IMR-90 (cell line): Measurements from ENCODE around the gene DAB1. TPM values are rescaled to one million over a fixed set of nuclear protein-coding genes. Genes with fewer than 3 reads are reported as not detected.

Source experiments
- ATAC-seq: fragments of 200-7000 bp; cut with Tn5 transposase; 2 replicates; pipeline ENCODE4 v1.9.1; 2020; ENCODE audit warnings: low read depth, mild to moderate bottlenecking, moderate library complexity
- BruUV-seq: library from RNA; stranded (reverse); fragments of 400-500 nt; replicated peaks from 2 replicates; lab custom pipeline; 2021; lab: Mats Ljungman, UMichigan
- CTCF ChIA-PET: fragments of 300-600 bp; formaldehyde crosslinking; extraction: SDS; loops from one replicate; lab custom pipeline; 2021; ENCODE audit warnings: antibody characterized with exemption; lab: Yijun Ruan, JAX
- POLR2A ChIA-PET: fragments of 300-600 bp; sonication (Branson Sonifier 250); formaldehyde crosslinking; loops from one replicate; lab custom pipeline; 2022; ENCODE audit warnings: antibody characterized with exemption; ENCODE audit not compliant: unreplicated experiment; lab: Charles Lee
- DNase-seq: peaks from one replicate; pipeline ENCODE4 v3.0.0; 2013
- H2AFZ ChIP-seq: replicated peaks from 2 replicates; pipeline ENCODE3; 2013; ENCODE audit warnings: low read length, mild to moderate bottlenecking; ENCODE audit not compliant: poor library complexity
- H2AK5ac ChIP-seq: 2 replicates; pipeline ENCODE4 v1.6.1; 2013; ENCODE audit warnings: low read depth, low read length, inconsistent platforms
- H2AK9ac ChIP-seq: replicated peaks from 2 replicates; pipeline ENCODE3; 2013; ENCODE audit warnings: mild to moderate bottlenecking, low read depth, low read length, moderate library complexity; ENCODE audit not compliant: poor library complexity
- H2BK120ac ChIP-seq: 2 replicates; pipeline ENCODE4 v1.6.1; 2013; ENCODE audit warnings: low read depth, low read length, inconsistent platforms
- H2BK15ac ChIP-seq: 3 replicates; pipeline ENCODE4 v1.6.1; 2013; ENCODE audit warnings: low read depth, low read length, inconsistent platforms
- H2BK20ac ChIP-seq: 2 replicates; pipeline ENCODE4 v1.6.1; 2013; ENCODE audit warnings: low read depth, mild to moderate bottlenecking, inconsistent platforms, low read length, moderate library complexity
- H2BK5ac ChIP-seq: 2 replicates; pipeline ENCODE4 v1.6.1; 2013; ENCODE audit warnings: mild to moderate bottlenecking, low read depth, low read length, inconsistent platforms; ENCODE audit not compliant: poor library complexity, severe bottlenecking
- H3K14ac ChIP-seq: replicated peaks from 2 replicates; pipeline ENCODE4 v1.6.1; 2013; ENCODE audit warnings: low read depth, low read length, inconsistent platforms
- H3K18ac ChIP-seq: 2 replicates; pipeline ENCODE4 v1.6.1; 2013; ENCODE audit warnings: low read depth, low read length, control low read depth
- H3K23ac ChIP-seq: 2 replicates; pipeline ENCODE4 v1.6.1; 2013; ENCODE audit warnings: low read depth, low read length, inconsistent platforms
- H3K27ac ChIP-seq: 2 replicates; pipeline ENCODE4 v1.5.1; 2013; ENCODE audit warnings: mild to moderate bottlenecking, control low read depth, low read length; ENCODE audit not compliant: insufficient read depth
- H3K27me3 ChIP-seq: 2 replicates; pipeline ENCODE4 v1.6.1; 2013; ENCODE audit warnings: low read length; ENCODE audit not compliant: control insufficient read depth, insufficient read depth
- H3K36me3 ChIP-seq: 2 replicates; pipeline ENCODE4 v1.6.1; 2013; ENCODE audit warnings: low read length, mixed read lengths; ENCODE audit not compliant: control insufficient read depth, insufficient read depth
- H3K4ac ChIP-seq: 2 replicates; pipeline ENCODE4 v1.6.1; 2013; ENCODE audit warnings: low read depth, low read length, inconsistent platforms
- H3K4me1 ChIP-seq: 2 replicates; pipeline ENCODE4 v1.6.1; 2013; ENCODE audit warnings: low read length, mixed read lengths; ENCODE audit not compliant: control insufficient read depth, insufficient read depth
- H3K4me2 ChIP-seq: 2 replicates; pipeline ENCODE4 v1.6.1; 2013; ENCODE audit warnings: low read depth, mild to moderate bottlenecking, control low read depth, low read length, moderate library complexity
- H3K4me3 ChIP-seq: 2 replicates; pipeline ENCODE4 v1.5.1; 2013; ENCODE audit warnings: low read depth, mild to moderate bottlenecking, control low read depth, low read length, moderate library complexity; ENCODE audit not compliant: insufficient read depth
- H3K56ac ChIP-seq: 2 replicates; pipeline ENCODE4 v1.6.1; 2013; ENCODE audit warnings: low read length, inconsistent platforms; ENCODE audit not compliant: insufficient read depth; ENCODE audit errors: extremely low read depth
- H3K79me1 ChIP-seq, 2 experiments: 2 replicates each; pipeline ENCODE4 v1.6.1; 2013; ENCODE audit warnings: low read length in 2 of 2, inconsistent platforms in 1 of 2, low read depth in 1 of 2
- H3K9ac ChIP-seq: 2 replicates; pipeline ENCODE4 v1.6.1; 2013; ENCODE audit warnings: low read depth, low read length, control low read depth
- H3K9me1 ChIP-seq: 2 replicates; pipeline ENCODE4 v1.6.1; 2013; ENCODE audit warnings: low read length, inconsistent platforms; ENCODE audit not compliant: insufficient read depth
- H3K9me3 ChIP-seq: 2 replicates; pipeline ENCODE4 v1.6.1; 2013; ENCODE audit warnings: low read length; ENCODE audit not compliant: control insufficient read depth, insufficient read depth
- H4K20me1 ChIP-seq: 2 replicates; pipeline ENCODE4 v1.6.1; 2013; ENCODE audit warnings: low read length, inconsistent platforms; ENCODE audit not compliant: insufficient read depth
- H4K5ac ChIP-seq: 2 replicates; pipeline ENCODE4 v1.6.1; 2013; ENCODE audit warnings: mild to moderate bottlenecking, low read depth, low read length, control low read depth
- H4K8ac ChIP-seq, 2 experiments: 2 replicates each; pipeline ENCODE4 v1.6.1; 2013; ENCODE audit warnings: low read depth in 2 of 2, low read length in 2 of 2, control low read depth in 1 of 2, inconsistent platforms in 1 of 2
- H4K91ac ChIP-seq: 2 replicates; pipeline ENCODE4 v1.6.1; 2013; ENCODE audit warnings: low read depth, low read length, inconsistent platforms; ENCODE audit not compliant: insufficient read depth
- CHD1 ChIP-seq: IDR thresholded peaks from 2 replicates; pipeline ENCODE4 v1.6.1; 2012; ENCODE audit warnings: low read depth, low read length, improper control_type of control experiment
- RFX5 ChIP-seq: IDR thresholded peaks from 2 replicates; pipeline ENCODE4 v1.8.0; 2012; ENCODE audit warnings: low read depth, mild to moderate bottlenecking, low read length, moderate library complexity
- SMC3 ChIP-seq: fragments of 150-350 bp; IDR thresholded peaks from 2 replicates; pipeline ENCODE4 v1.6.1; 2016; ENCODE audit warnings: low read depth, mild to moderate bottlenecking, antibody characterized with exemption, low read length, moderate library complexity
- WGBS, 2 experiments: methylation state at CpG; one replicate each; pipeline versions ENCODE4 v1.1.5 to v1.1.7; 2013; ENCODE audit warnings: missing lambda C conversion rate in 2 of 2; ENCODE audit not compliant: insufficient read length in 1 of 2; ENCODE audit errors: extremely low coverage in 2 of 2; 5-methylcytosine and 5-hydroxymethylcytosine counted together
- dilution Hi-C: fragments of 300-500 bp; cut with HindIII; formaldehyde crosslinking; loops from one replicate; pipeline ENCODE4 v1.14.3; 2018; ENCODE audit warnings: low sequenced_read_pairs; ENCODE audit not compliant: unreplicated experiment
- in situ Hi-C: fragments of 300-500 bp; cut with MboI; formaldehyde crosslinking; loops from 3 replicates; pipeline ENCODE4 v1.14.3; 2019; ENCODE audit warnings: low sequenced_read_pairs, inconsistent platforms, mixed read lengths
- intact Hi-C: fragments of 100-400 bp; cut with micrococcal nuclease; formaldehyde crosslinking; loops from 2 replicates; pipeline ENCODE4 v1.10.0; 2022
- polyA plus RNA-seq, 3 experiments: library from polyadenylated mRNA; depleted of rRNA; stranded (reverse); fragments of >200 nt; gene quantifications; 2 replicates each; pipeline ENCODE4 v1.2.3, GENCODE V29; 2012; ENCODE audit warnings: low replicate concordance in 1 of 3
- total RNA-seq: library from RNA; depleted of rRNA; stranded (reverse); fragments of >200 nt; gene quantifications from 2 replicates; pipeline ENCODE4 v1.2.3, GENCODE V29; 2012

Gene DAB1
- total and polyA plus RNA-seq, 2 of the 4 experiments (the other 2 are of a cell fraction), result 0.18 to 0.41 TPM

- H2BK20ac ChIP-seq, result no peak overlapping the region
- no TSS peak for BruUV-seq
- H3K4me1 ChIP-seq, result no peaks in the 10 kb centered on the region
- no peak overlapping the region for H3K23ac ChIP-seq
- H3K9me1 ChIP-seq, result no peaks in the 10 kb centered on the region
- in situ Hi-C loops (no loop called here), dilution Hi-C loops (no loop called here), intact Hi-C loops (no loop called here)
- POLR2A ChIA-PET, result no interaction called here
- H3K4me3 ChIP-seq, result no peak overlapping the region
- H2AFZ ChIP-seq, result no peak overlapping the region
- no peaks in the 10 kb centered on the region for H4K20me1 ChIP-seq
- H3K27me3 ChIP-seq, result no peaks in the 10 kb centered on the region
- H3K9ac ChIP-seq, result no peak overlapping the region
- no peak overlapping the region for H2AK9ac ChIP-seq
- no peak overlapping the region for H3K14ac ChIP-seq
- CTCF ChIA-PET, result no interaction called here
- no peaks in the 10 kb centered on the region for H3K36me3 ChIP-seq
- H3K18ac ChIP-seq, result no peak overlapping the region
- H2AK5ac ChIP-seq, result no peak overlapping the region
- H3K56ac ChIP-seq, result no peak overlapping the region
- no peaks in the 10 kb centered on the region for H3K79me1 ChIP-seq
- H2BK15ac ChIP-seq, result no peak overlapping the region
- H3K9me3 ChIP-seq, result no peaks in the 10 kb centered on the region
- H2BK5ac ChIP-seq, result no peak overlapping the region
- no peak overlapping the region for H4K5ac ChIP-seq
- WGBS, 2 experiments, result 20% methylated on average over 1 of the region's 2 CpGs; no CpG with 5 or more reads in 1 of the 2 experiments
- no peak overlapping the region for H3K4ac ChIP-seq
- no peak overlapping the region for H3K4me2 ChIP-seq
- H3K27ac ChIP-seq, result no peak overlapping the region
- H4K8ac ChIP-seq, result no peak overlapping the region
- DNase-seq (no peak), ATAC-seq (no peak)
- no peak overlapping the region for H4K91ac ChIP-seq
- TF ChIP-seq SMC3, result no peak
- TF ChIP-seq CHD1, result no peak
- no peak for TF ChIP-seq RFX5
- no peak overlapping the region for H2BK120ac ChIP-seq
Measured at GRCh38 chr1:57034713-57035112, 389.1 kb downstream of the DAB1 start.
